ENCODE data around the gene AARSD1.
"Not testable (repeated sequence)": the region's sequence is repeated elsewhere in the genome, so short reads cannot be mapped to it uniquely, and the experiment has no call there.

AARSD1 gene

GRCh38 chr17:42928714-42929496 is 35.3 kb downstream of the AARSD1 start:
- Histone ChIP-seq H3K18ac (ENCODE audit: low read length) (peak overlapping the region; percentile 88), H3K79me1 (ENCODE audit: low read length) (no peaks in the 10 kb centered on the region), H3K4me3 (ENCODE audit: low read length) (no peak overlapping the region), H3K4me2 (ENCODE audit: low read length) (no peak overlapping the region), H3K56ac (ENCODE audit: low read length) (peak overlapping the region; percentile 71), H3K9ac (ENCODE audit: low read length) (peak overlapping the region; percentile 28), H3K36me3 (ENCODE audit: control insufficient read depth, insufficient read depth, low read length) (no peaks in the 10 kb centered on the region), H2BK120ac (ENCODE audit: low read depth, low read length) (peak overlapping the region; percentile 21), H2BK15ac (replicated peaks; ENCODE audit: low read depth) (no peak overlapping the region), H3K4ac (ENCODE audit: low read depth, low read length) (peak overlapping the region; percentile 84), H4K5ac (ENCODE audit: low read length) (peak overlapping the region; percentile 68), H3K23ac (ENCODE audit: low read length) (no peak overlapping the region), H2AK5ac (ENCODE audit: low read length) (no peak overlapping the region), H3K79me2 (ENCODE audit: control insufficient read depth, insufficient read depth, low read length) (no peaks in the 10 kb centered on the region), H4K8ac (ENCODE audit: low read depth, low read length) (no peak overlapping the region), H3K27ac (ENCODE audit: low read depth, low read length) (no peak overlapping the region), H2BK5ac (ENCODE audit: low read length) (no peak overlapping the region), H3K4me1 (ENCODE audit: control insufficient read depth, low read depth, low read length) (no peaks in the 10 kb centered on the region), H3K27me3 (ENCODE audit: insufficient read depth, low read length, poor library complexity) (no peaks in the 10 kb centered on the region)
- WGBS (ENCODE audit: extremely low coverage, insufficient coverage, low lambda C conversion rate): no CpG with 5 or more reads among the region's 9 CpGs
- peak; percentile 92 for DNase-seq

- WGBS (ENCODE audit: extremely low coverage, insufficient coverage, low lambda C conversion rate): no CpG with 5 or more reads among the region's 5 CpGs
- Histone ChIP-seq H2BK5ac (ENCODE audit: low read length) (no peak overlapping the region), H3K18ac (ENCODE audit: low read length) (no peak overlapping the region), H3K4me3 (ENCODE audit: low read length) (no peak overlapping the region), H3K27me3 (ENCODE audit: insufficient read depth, low read length, poor library complexity) (no peaks in the 10 kb centered on the region), H3K23ac (ENCODE audit: low read length) (no peak overlapping the region), H2AK5ac (ENCODE audit: low read length) (no peak overlapping the region), H4K8ac (ENCODE audit: low read depth, low read length) (no peak overlapping the region), H3K79me1 (ENCODE audit: low read length) (no peaks in the 10 kb centered on the region), H3K4me1 (ENCODE audit: control insufficient read depth, low read depth, low read length) (no peaks in the 10 kb centered on the region), H3K36me3 (ENCODE audit: control insufficient read depth, insufficient read depth, low read length) (no peaks in the 10 kb centered on the region), H3K4ac (ENCODE audit: low read depth, low read length) (no peak overlapping the region), H3K56ac (ENCODE audit: low read length) (no peak overlapping the region), H3K4me2 (ENCODE audit: low read length) (no peak overlapping the region), H4K5ac (ENCODE audit: low read length) (no peak overlapping the region), H2BK120ac (ENCODE audit: low read depth, low read length) (no peak overlapping the region), H3K9ac (ENCODE audit: low read length) (no peak overlapping the region), H3K79me2 (ENCODE audit: control insufficient read depth, insufficient read depth, low read length) (no peaks in the 10 kb centered on the region), H2BK15ac (replicated peaks; ENCODE audit: low read depth) (no peak overlapping the region), H3K27ac (ENCODE audit: low read depth, low read length) (no peak overlapping the region)
- peak; percentile 18 for DNase-seq
Measured at GRCh38 chr17:42924891-42925290, 39.4 kb downstream of the AARSD1 start.

GRCh38 chr17:42923472-42923871 is 40.8 kb downstream of the AARSD1 start:
- not testable (repeated sequence) for H4K5ac ChIP-seq (ENCODE audit: low read length); H2AK5ac ChIP-seq (ENCODE audit: low read length); H2BK5ac ChIP-seq (ENCODE audit: low read length); H3K4me1 ChIP-seq (ENCODE audit: control insufficient read depth, low read depth, low read length); H2BK120ac ChIP-seq (ENCODE audit: low read depth, low read length); H3K36me3 ChIP-seq (ENCODE audit: control insufficient read depth, insufficient read depth, low read length); DNase-seq; H3K27ac ChIP-seq (ENCODE audit: low read depth, low read length); H3K23ac ChIP-seq (ENCODE audit: low read length); H3K79me2 ChIP-seq (ENCODE audit: control insufficient read depth, insufficient read depth, low read length); H2BK15ac ChIP-seq (replicated peaks; ENCODE audit: low read depth); H3K79me1 ChIP-seq (ENCODE audit: low read length); H3K18ac ChIP-seq (ENCODE audit: low read length); H3K27me3 ChIP-seq (ENCODE audit: insufficient read depth, low read length, poor library complexity); H3K9ac ChIP-seq (ENCODE audit: low read length); H3K4ac ChIP-seq (ENCODE audit: low read depth, low read length); H3K4me3 ChIP-seq (ENCODE audit: low read length); H4K8ac ChIP-seq (ENCODE audit: low read depth, low read length); H3K4me2 ChIP-seq (ENCODE audit: low read length); H3K56ac ChIP-seq (ENCODE audit: low read length)
- WGBS (ENCODE audit: extremely low coverage, insufficient coverage, low lambda C conversion rate): no CpG with 5 or more reads among the region's 7 CpGs

- Histone ChIP-seq H3K79me1 (ENCODE audit: low read length) (no peaks in the 10 kb centered on the region), H3K79me2 (ENCODE audit: control insufficient read depth, insufficient read depth, low read length) (no peaks in the 10 kb centered on the region), H4K8ac (ENCODE audit: low read depth, low read length) (no peak overlapping the region), H3K36me3 (ENCODE audit: control insufficient read depth, insufficient read depth, low read length) (no peaks in the 10 kb centered on the region), H2BK5ac (ENCODE audit: low read length) (no peak overlapping the region), H3K18ac (ENCODE audit: low read length) (no peak overlapping the region), H2BK15ac (replicated peaks; ENCODE audit: low read depth) (no peak overlapping the region), H2BK120ac (ENCODE audit: low read depth, low read length) (no peak overlapping the region), H2AK5ac (ENCODE audit: low read length) (no peak overlapping the region), H3K9ac (ENCODE audit: low read length) (no peak overlapping the region), H3K4me2 (ENCODE audit: low read length) (no peak overlapping the region), H3K27ac (ENCODE audit: low read depth, low read length) (no peak overlapping the region), H3K23ac (ENCODE audit: low read length) (no peak overlapping the region), H3K4me3 (ENCODE audit: low read length) (no peak overlapping the region), H3K4ac (ENCODE audit: low read depth, low read length) (no peak overlapping the region), H3K4me1 (ENCODE audit: control insufficient read depth, low read depth, low read length) (no peaks in the 10 kb centered on the region), H3K27me3 (ENCODE audit: insufficient read depth, low read length, poor library complexity) (no peaks in the 10 kb centered on the region), H4K5ac (ENCODE audit: low read length) (no peak overlapping the region), H3K56ac (ENCODE audit: low read length) (no peak overlapping the region)
- DNase-seq: no peak
- no CpG with 5 or more reads among the region's 7 CpGs for WGBS (ENCODE audit: extremely low coverage, insufficient coverage, low lambda C conversion rate)
Measured at GRCh38 chr17:42922294-42922693, 42.0 kb downstream of the AARSD1 start.

GRCh38 chr17:42920922-42921321 is 43.3 kb downstream of the AARSD1 start:
- Histone ChIP-seq H3K9ac (ENCODE audit: low read length) (no peak overlapping the region), H3K18ac (ENCODE audit: low read length) (no peak overlapping the region), H3K79me2 (ENCODE audit: control insufficient read depth, insufficient read depth, low read length) (no peaks in the 10 kb centered on the region), H3K23ac (ENCODE audit: low read length) (no peak overlapping the region), H3K56ac (ENCODE audit: low read length) (no peak overlapping the region), H3K79me1 (ENCODE audit: low read length) (no peaks in the 10 kb centered on the region), H2AK5ac (ENCODE audit: low read length) (no peak overlapping the region), H2BK5ac (ENCODE audit: low read length) (no peak overlapping the region), H3K4me2 (ENCODE audit: low read length) (no peak overlapping the region), H2BK15ac (replicated peaks; ENCODE audit: low read depth) (no peak overlapping the region), H3K27ac (ENCODE audit: low read depth, low read length) (no peak overlapping the region), H3K36me3 (ENCODE audit: control insufficient read depth, insufficient read depth, low read length) (no peaks in the 10 kb centered on the region), H3K4me1 (ENCODE audit: control insufficient read depth, low read depth, low read length) (no peaks in the 10 kb centered on the region), H4K5ac (ENCODE audit: low read length) (no peak overlapping the region), H2BK120ac (ENCODE audit: low read depth, low read length) (no peak overlapping the region), H4K8ac (ENCODE audit: low read depth, low read length) (no peak overlapping the region), H3K27me3 (ENCODE audit: insufficient read depth, low read length, poor library complexity) (no peaks in the 10 kb centered on the region), H3K4ac (ENCODE audit: low read depth, low read length) (no peak overlapping the region), H3K4me3 (ENCODE audit: low read length) (no peak overlapping the region)
- no CpG with 5 or more reads among the region's 3 CpGs for WGBS (ENCODE audit: extremely low coverage, insufficient coverage, low lambda C conversion rate)
- no peak for DNase-seq

Measured in mesendoderm (in vitro differentiated cells).